ENCODE results near the gene SEPTIN1. TPM values are rescaled to one million over a fixed set of nuclear protein-coding genes. Genes with fewer than 3 reads are reported as not detected.

SEPTIN1 gene
- total RNA-seq, 1 experiment from 2014 or later = 1.4 TPM

- peaks cover 29 to 44% (median 39%) of the 10 kb centered on the region in 3 experiments for H3K36me3 Mint-ChIP-seq (ENCODE audit: insufficient read depth in 1 of 3, low read depth in 3 of 3)
- Histone ChIP-seq H4K8ac (replicated peaks; ENCODE audit: insufficient read length, low read depth, low read length) (no peak overlapping the region), H2AK5ac (ENCODE audit: insufficient read length, low read length) (no peak overlapping the region), H3K4ac (ENCODE audit: low read depth, low read length) (no peak overlapping the region), H3K56ac (ENCODE audit: insufficient read length, low read depth, low read length) (no peak overlapping the region), H3K4me1 (ENCODE audit: insufficient read depth, low read length) (no peaks in the 10 kb centered on the region), H3T11ph (ENCODE audit: low read length) (no peak overlapping the region), H3K27ac (ENCODE audit: insufficient read length, low read depth, low read length) (no peak overlapping the region), H2BK5ac (ENCODE audit: insufficient read length, low read length) (no peak overlapping the region), H3K79me1 (ENCODE audit: insufficient read depth, low read depth, low read length, poor library complexity, severe bottlenecking) (peaks cover 8% of the 10 kb centered on the region), H3K9ac (ENCODE audit: extremely low read depth, insufficient read length, low read length) (no peak overlapping the region), H4K5ac (ENCODE audit: insufficient read length, low read depth, low read length) (no peak overlapping the region), H3K14ac (ENCODE audit: insufficient read depth, low read length) (no peak overlapping the region), H3K27me3 (ENCODE audit: insufficient read depth, low read length) (no peaks in the 10 kb centered on the region), H3K23me2 (ENCODE audit: insufficient read length, low read depth, low read length, poor library complexity, severe bottlenecking) (peaks cover 9% of the 10 kb centered on the region), H2BK12ac (ENCODE audit: insufficient read length, low read depth, low read length) (no peak overlapping the region), H3K79me2 (ENCODE audit: insufficient read depth, low read length) (peaks cover 4% of the 10 kb centered on the region; the same call in 1 of the 2 replicates), H3K18ac (ENCODE audit: insufficient read length, low read depth, low read length) (no peak overlapping the region), H3K9me3 (ENCODE audit: control insufficient read depth, low read depth, low read length) (no peaks in the 10 kb centered on the region), H3K23ac (ENCODE audit: insufficient read length, low read depth, low read length) (no peak overlapping the region), H3K4me2 (ENCODE audit: insufficient read depth, insufficient read length, low read length) (no peak overlapping the region), H2BK120ac (ENCODE audit: low read depth, low read length, poor library complexity, severe bottlenecking) (no peak overlapping the region), H4K20me1 (ENCODE audit: control insufficient read depth, insufficient read depth, insufficient read length) (no peaks in the 10 kb centered on the region), H4K91ac (ENCODE audit: insufficient read length, low read depth, low read length) (no peak overlapping the region), H2BK15ac (ENCODE audit: low read depth, low read length) (no peak overlapping the region), H2BK20ac (ENCODE audit: low read depth, low read length, poor library complexity, severe bottlenecking) (no peak overlapping the region), H2AFZ (ENCODE audit: low read length) (no peak overlapping the region)
- H3K4me1 Mint-ChIP-seq = peaks cover 4 to 12% of the 10 kb centered on the region in 2 experiments; a peak in 3 of 4 replicates
- peaks cover 9% of the 10 kb centered on the region for H3K27me3 Mint-ChIP-seq (ENCODE audit: low read depth)
- H3K4me3 Mint-ChIP-seq = peak overlapping the region in 1 of 2 experiments; percentile 33; a peak in 4 of 5 replicates
- WGBS (ENCODE audit: extremely low coverage, insufficient read length, low lambda C conversion rate) = no CpG with 5 or more reads among the region's 4 CpGs
- no peak for TF ChIP-seq CTCF (conservative IDR thresholded peaks at IDR 0.05)
- H3K27ac Mint-ChIP-seq = peak overlapping the region in 1 of 3 experiments; percentile 81; a peak in 2 of 7 replicates
- no peaks in the 10 kb centered on the region; a peak in 2 of 5 replicates for H3K9me3 Mint-ChIP-seq
- DNase-seq = no peak
Observed at GRCh38 chr16:30428055-30428454, 45.7 kb upstream of the SEPTIN1 start.
